Esophagus muscularis mucosa (tissue), 4 donors: ENCODE results near the gene FCGBP. TPM values are rescaled to one million over a fixed set of nuclear protein-coding genes. Genes with fewer than 3 reads are reported as not detected.

Experiments
- DNase-seq: peaks from one replicate; pipeline ENCODE4 v3.0.0-alpha.2; 2017; ENCODE audit errors: extremely low spot score
- H3K27ac ChIP-seq, 4 donors: fragments of 200-600 bp; sonication (generic); replicated peaks in 1 of 4; 1 replicate in 3 of 4; 2 replicates in 1 of 4; pipeline ENCODE4 v1.5.1; 2016 to 2019; ENCODE audit warnings: mild to moderate bottlenecking in 1 of 4
- H3K27me3 ChIP-seq, 4 donors: fragments of 200-600 bp; sonication (generic); one replicate each; pipeline versions ENCODE4 v1.5.1 to v1.6.0; 2016 to 2019
- H3K36me3 ChIP-seq, 4 donors: fragments of 200-600 bp; sonication (generic); one replicate each; pipeline ENCODE4 v1.5.1; 2016 to 2019
- H3K4me1 ChIP-seq, 4 donors: fragments of 200-600 bp; sonication (generic); one replicate each; pipeline ENCODE4 v1.5.1; 2016 to 2019
- H3K4me3 ChIP-seq, 4 donors: fragments of 200-600 bp; sonication (generic); 1 replicate in 2 of 4; 2 replicates in 2 of 4; pipeline ENCODE4 v1.5.1; 2016 to 2019; ENCODE audit warnings: mild to moderate bottlenecking in 4 of 4, moderate library complexity in 1 of 4
- H3K9me3 ChIP-seq, 4 donors: fragments of 200-600 bp; sonication (generic); 1 replicate in 3 of 4; 2 replicates in 1 of 4; pipeline ENCODE4 v1.5.1; 2016 to 2019
- EP300 ChIP-seq: sonication (generic); formaldehyde crosslinking; IDR thresholded peaks from one replicate; pipeline ENCODE4 v1.6.1; 2017; ENCODE audit warnings: antibody characterized with exemption
- POLR2A ChIP-seq: fragments of 450-650 bp; IDR thresholded peaks from one replicate; pipeline ENCODE4 v1.6.1; 2017; ENCODE audit warnings: antibody characterized with exemption, moderate library complexity, mild to moderate bottlenecking, low read depth
- POLR2AphosphoS5 ChIP-seq, 2 donors: sonication (generic); formaldehyde crosslinking; IDR thresholded peaks; one replicate each; pipeline ENCODE4 v1.6.1; 2017; ENCODE audit warnings: antibody characterized with exemption in 2 of 2
- WGBS: methylation state at CpG from one replicate; pipeline ENCODE4 v1.1.5; 2018; 5-methylcytosine and 5-hydroxymethylcytosine counted together
- intact Hi-C: fragments of 100-400 bp; cut with DNase I; formaldehyde crosslinking; loops from one replicate; pipeline ENCODE4 v1.15.1; 2023
- total RNA-seq, 4 donors: library from RNA; depleted of rRNA; stranded (reverse); fragments of >200 nt; gene quantifications; one replicate each; pipeline versions ENCODE4 v1.1.0 to v1.2.1, GENCODE V29; 2016
- TF ChIP-seq, protein P1 (sequence below), 3 experiments: fragments of 200-600 bp in 2 of 3; fragments of 450-650 bp in 1 of 3; sonication (generic) in 2 of 3; IDR thresholded peaks; one replicate each; pipeline ENCODE4 v1.5.1; 2017 to 2019; ENCODE audit warnings: antibody characterized with exemption in 3 of 3, mild to moderate bottlenecking in 2 of 3, moderate library complexity in 1 of 3

FCGBP gene
- total RNA-seq, 4 donors from 2014 or later: 2.1 to 8.1 (median 4.4) TPM

DNA sequence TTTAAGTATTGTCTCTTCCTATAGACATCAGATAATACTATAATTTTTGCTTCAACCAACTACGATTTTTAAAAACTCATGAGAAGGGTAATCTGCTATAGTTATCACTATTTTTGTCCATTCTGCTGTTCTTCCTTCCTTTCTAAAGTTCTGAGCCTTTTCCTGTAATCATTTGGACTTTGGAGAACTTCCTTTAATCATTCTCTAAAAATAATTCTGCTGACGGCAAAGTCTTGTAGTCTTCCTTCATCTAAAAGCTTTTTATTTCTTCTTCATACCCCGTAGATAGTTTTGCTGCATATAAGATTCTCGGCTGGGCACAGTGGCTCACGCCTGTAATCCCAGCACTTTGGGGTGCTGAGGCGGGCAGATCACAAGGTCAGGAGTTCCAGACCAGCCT, 5.1 kb upstream of the FCGBP start:
- TF ChIP-seq POLR2A: no peak
- TF ChIP-seq, protein P1, sequence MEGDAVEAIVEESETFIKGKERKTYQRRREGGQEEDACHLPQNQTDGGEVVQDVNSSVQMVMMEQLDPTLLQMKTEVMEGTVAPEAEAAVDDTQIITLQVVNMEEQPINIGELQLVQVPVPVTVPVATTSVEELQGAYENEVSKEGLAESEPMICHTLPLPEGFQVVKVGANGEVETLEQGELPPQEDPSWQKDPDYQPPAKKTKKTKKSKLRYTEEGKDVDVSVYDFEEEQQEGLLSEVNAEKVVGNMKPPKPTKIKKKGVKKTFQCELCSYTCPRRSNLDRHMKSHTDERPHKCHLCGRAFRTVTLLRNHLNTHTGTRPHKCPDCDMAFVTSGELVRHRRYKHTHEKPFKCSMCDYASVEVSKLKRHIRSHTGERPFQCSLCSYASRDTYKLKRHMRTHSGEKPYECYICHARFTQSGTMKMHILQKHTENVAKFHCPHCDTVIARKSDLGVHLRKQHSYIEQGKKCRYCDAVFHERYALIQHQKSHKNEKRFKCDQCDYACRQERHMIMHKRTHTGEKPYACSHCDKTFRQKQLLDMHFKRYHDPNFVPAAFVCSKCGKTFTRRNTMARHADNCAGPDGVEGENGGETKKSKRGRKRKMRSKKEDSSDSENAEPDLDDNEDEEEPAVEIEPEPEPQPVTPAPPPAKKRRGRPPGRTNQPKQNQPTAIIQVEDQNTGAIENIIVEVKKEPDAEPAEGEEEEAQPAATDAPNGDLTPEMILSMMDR (IDR thresholded peaks at IDR 0.05): no peak
- no peak for TF ChIP-seq EP300
- TF ChIP-seq POLR2AphosphoS5 (IDR thresholded peaks at IDR 0.05): no peak
- intact Hi-C loops: no loop called here
- 64% methylated on average over 6 of the region's 6 CpGs for WGBS

DNA sequence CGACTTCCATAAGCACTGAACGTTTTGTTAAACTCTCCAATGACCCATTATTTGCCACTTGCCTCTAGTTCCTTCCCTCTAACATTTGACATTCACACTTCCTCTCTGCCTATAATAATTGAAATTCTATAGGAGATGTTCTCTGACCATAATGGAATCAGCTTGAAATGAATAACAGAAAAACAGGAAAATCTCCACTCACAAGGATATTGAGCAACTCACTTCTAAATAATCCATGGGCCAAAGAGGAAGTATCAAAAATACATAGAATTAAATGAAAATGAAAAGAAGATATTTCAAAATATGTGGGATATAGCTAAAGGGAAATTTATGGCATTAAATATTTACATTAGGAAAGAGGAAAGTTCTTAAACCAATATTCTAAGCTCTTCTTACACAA, 3.4 kb upstream of the FCGBP start:
- Histone ChIP-seq H3K27me3 (peaks cover 0 to 34% (median 3%) of the 10 kb centered on the region in 4 donors), H3K4me3 (no peak overlapping the region), H3K27ac (no peak overlapping the region), H3K4me1 (no peaks in the 10 kb centered on the region), H3K9me3 (peaks cover 0 to 20% (median 15%) of the 10 kb centered on the region in 4 donors), H3K36me3 (no peaks in the 10 kb centered on the region)
- DNase-seq: no peak
- no peak for TF ChIP-seq POLR2A
- TF ChIP-seq, protein P1 (IDR thresholded peaks at IDR 0.05): no peak
- WGBS: 42% methylated on average over 2 of the region's 2 CpGs
- intact Hi-C loops: no loop called here

More for the DNA sequence above, 5.1 kb upstream of the FCGBP start:
- H3K4me1 ChIP-seq: no peaks in the 10 kb centered on the region
- H3K27me3 ChIP-seq: peaks cover 0 to 21% (median 3%) of the 10 kb centered on the region in 4 donors
- H3K9me3 ChIP-seq: peaks cover 0 to 20% (median 15%) of the 10 kb centered on the region in 4 donors
- DNase-seq: no peak
- H3K27ac ChIP-seq: no peak overlapping the region
- H3K4me3 ChIP-seq: no peak overlapping the region
- no peaks in the 10 kb centered on the region for H3K36me3 ChIP-seq

DNA sequence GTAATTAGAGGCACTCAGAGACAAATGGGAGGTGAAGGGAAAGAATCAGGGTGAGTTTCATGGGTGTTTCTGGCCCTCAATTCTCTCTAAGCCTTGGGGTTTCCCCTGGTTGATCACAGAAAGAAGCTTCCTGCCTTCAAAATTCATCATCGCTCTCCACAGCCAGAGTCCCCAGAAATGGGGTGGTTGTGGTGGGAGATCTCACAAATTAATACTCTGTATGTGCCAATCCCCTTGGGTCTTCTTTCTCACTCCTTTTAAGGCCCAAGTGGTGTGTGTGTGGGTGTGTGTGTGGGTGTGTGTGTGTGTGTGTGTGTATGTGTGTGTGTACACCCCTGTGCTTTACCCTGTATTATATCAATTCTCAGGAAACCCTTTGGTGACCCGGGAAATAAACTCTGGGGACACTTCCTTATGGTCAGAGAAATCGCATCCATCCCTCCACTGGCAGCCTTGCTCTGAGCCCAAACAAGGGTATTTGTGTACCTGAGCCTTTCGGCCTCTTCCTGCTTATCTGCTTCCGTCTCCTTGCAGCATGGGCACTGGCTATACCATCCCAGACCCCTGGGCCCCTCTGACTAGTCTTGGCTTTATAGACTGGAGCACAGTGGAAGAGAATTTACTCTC, 2.8 kb upstream of the FCGBP start:
- H3K4me1 ChIP-seq: no peaks in the 10 kb centered on the region
- H3K27me3 ChIP-seq: peaks cover 0 to 37% (median 3%) of the 10 kb centered on the region in 4 donors
- WGBS: 81% methylated on average over 5 of the region's 5 CpGs
- no peak for TF ChIP-seq POLR2AphosphoS5 (IDR thresholded peaks at IDR 0.05)
- no peak for TF ChIP-seq POLR2A
- TF ChIP-seq, protein P1 (IDR thresholded peaks at IDR 0.05): no peak
- TF ChIP-seq EP300: no peak
- no peak overlapping the region for H3K27ac ChIP-seq
- H3K9me3 ChIP-seq: peaks cover 0 to 20% (median 15%) of the 10 kb centered on the region in 4 donors
- no peak for DNase-seq
- no peak overlapping the region for H3K4me3 ChIP-seq
- H3K36me3 ChIP-seq: no peaks in the 10 kb centered on the region
- intact Hi-C loops: no loop called here

DNA sequence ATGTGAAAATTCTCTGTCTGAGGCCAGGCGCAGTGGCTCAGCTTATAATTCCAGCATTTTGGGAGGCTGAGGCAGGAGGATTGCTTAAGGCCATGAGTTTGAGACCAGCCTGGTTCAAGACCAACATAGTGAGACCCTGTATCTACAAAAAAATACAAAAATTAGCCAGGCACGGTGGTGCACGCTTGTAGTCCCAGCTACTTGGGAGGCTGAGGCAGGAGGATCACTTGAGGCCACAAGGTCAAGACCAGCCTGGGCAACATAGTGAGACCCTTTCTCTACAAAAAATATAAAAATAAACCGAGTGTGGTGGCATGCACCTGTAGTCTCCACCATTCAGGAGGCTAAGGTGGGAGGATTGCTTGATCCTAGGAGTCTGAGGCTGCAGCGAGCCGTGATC, 2.2 kb upstream of the FCGBP start:
- H3K36me3 ChIP-seq: no peaks in the 10 kb centered on the region
- H3K4me3 ChIP-seq: no peak overlapping the region
- intact Hi-C loops: no loop called here
- 78% methylated on average over 6 of the region's 6 CpGs for WGBS
- peaks cover 0 to 37% (median 3%) of the 10 kb centered on the region in 4 donors for H3K27me3 ChIP-seq
- H3K4me1 ChIP-seq: no peaks in the 10 kb centered on the region
- no peak for TF ChIP-seq EP300
- TF ChIP-seq POLR2AphosphoS5 (IDR thresholded peaks at IDR 0.05): no peak
- TF ChIP-seq, protein P1 (IDR thresholded peaks at IDR 0.05): no peak
- TF ChIP-seq POLR2A: no peak
- H3K9me3 ChIP-seq: peaks cover 0 to 20% (median 15%) of the 10 kb centered on the region in 4 donors
- DNase-seq: no peak
- no peak overlapping the region for H3K27ac ChIP-seq

DNA sequence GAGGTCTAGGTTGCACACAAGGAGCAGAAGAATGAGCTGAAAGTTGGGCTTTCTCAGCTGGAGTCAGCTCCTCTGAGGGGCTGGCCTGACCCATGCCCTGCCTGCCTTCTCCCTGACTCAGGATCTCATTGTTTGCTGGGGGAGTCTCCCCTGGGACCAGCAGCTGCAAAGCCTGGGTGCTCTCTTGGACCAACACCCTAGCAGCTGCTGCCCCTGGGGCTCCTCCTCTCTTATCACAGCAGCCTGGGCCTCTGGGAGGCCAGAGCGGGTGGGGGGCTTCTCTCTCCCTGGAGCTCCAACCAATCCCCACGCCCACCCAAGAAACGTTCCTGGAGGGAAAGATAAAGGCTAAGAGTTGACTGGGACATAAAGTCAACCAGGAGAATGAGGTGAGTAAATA, 1.6 kb upstream of the FCGBP start:
- Histone ChIP-seq H3K27ac (no peak overlapping the region), H3K4me3 (no peak overlapping the region), H3K36me3 (no peaks in the 10 kb centered on the region), H3K27me3 (peaks cover 0 to 37% (median 3%) of the 10 kb centered on the region in 4 donors), H3K4me1 (no peaks in the 10 kb centered on the region), H3K9me3 (peaks cover 0 to 17% (median 12%) of the 10 kb centered on the region in 4 donors)
- intact Hi-C loops: no loop called here
- 63% methylated on average over 3 of the region's 3 CpGs for WGBS
- DNase-seq: no peak
- TF ChIP-seq, protein P1 (IDR thresholded peaks at IDR 0.05): no peak
- no peak for TF ChIP-seq POLR2AphosphoS5 (IDR thresholded peaks at IDR 0.05)
- no peak for TF ChIP-seq EP300
- TF ChIP-seq POLR2A: no peak
